GM19193 (cell line): Measurements from ENCODE around the gene AP2B1.
A peak's percentile ranks its signal among the peaks of the same experiment; 100 is the strongest.

Experiments used
- POLR2A ChIP-seq: IDR thresholded peaks from 4 replicates; pipeline ENCODE4 v1.6.1; 2011; ENCODE audit not compliant: insufficient read depth, insufficient read length; ENCODE audit errors: extremely low read depth

The AP2B1 gene

GRCh38 chr17:35587074-35587961 is at the start of gene AP2B1:
Gene AP2B1 (plus strand): TSS chr17:35587322. CDS start chr17:35594031, 6,709 bp downstream.
- TF ChIP-seq POLR2A: peak; percentile 73

DNA sequence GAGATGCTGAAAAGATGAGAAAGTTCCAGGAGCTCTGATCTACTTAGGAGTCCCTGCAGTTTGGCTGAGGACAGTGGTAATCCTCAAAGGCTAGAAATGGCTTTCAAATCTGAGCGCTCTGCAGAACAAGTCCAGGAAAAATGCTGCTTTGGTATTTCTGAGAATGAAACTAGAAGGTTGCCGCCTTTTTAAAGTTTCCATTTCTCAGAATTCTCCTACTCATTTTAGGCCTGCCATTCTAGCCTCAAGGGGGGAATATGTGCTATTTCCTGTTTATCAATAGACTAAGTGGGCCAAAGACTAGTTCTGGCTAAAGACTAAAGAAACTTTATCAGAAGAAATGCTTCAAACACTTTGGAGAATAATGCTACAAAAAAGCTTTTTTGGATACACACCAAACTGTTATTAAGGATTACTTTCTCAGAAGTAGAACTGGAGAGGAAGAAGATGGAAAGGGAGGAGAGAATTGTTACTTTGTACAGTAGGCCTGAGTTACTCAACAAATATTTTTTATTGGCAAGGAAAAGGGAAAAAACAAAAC is 49.5 kb upstream of the AP2B1 start, which contains the start of gene SLFN12L:
Gene SLFN12L (minus strand): TSS at position 78 of the 541 bp plus-strand sequence. CDS start 15,314 bp downstream, outside the sequence.
- TF ChIP-seq POLR2A: no peak

DNA sequence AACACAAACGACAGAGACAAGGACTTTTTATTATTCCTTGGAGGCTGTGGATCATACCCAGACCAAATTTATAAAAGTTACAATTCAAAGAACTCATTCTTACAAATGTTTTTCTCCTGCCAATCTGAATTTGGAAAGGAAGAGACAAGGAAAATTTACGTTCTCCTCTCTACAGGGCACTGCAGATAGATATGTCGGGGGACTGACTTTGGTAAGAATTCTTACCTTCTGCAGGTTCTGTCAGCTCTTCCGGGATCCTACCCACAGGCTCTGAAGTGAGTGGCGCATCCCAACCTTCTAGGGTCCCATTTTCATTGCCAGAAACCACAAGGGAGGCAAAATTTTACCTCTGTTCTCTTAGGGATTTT is 47.5 kb upstream of the AP2B1 start:
- no peak for TF ChIP-seq POLR2A

- TF ChIP-seq POLR2A: peak; percentile 47
Observed at GRCh38 chr17:35540589-35541404, 46.3 kb upstream of the AP2B1 start.

DNA sequence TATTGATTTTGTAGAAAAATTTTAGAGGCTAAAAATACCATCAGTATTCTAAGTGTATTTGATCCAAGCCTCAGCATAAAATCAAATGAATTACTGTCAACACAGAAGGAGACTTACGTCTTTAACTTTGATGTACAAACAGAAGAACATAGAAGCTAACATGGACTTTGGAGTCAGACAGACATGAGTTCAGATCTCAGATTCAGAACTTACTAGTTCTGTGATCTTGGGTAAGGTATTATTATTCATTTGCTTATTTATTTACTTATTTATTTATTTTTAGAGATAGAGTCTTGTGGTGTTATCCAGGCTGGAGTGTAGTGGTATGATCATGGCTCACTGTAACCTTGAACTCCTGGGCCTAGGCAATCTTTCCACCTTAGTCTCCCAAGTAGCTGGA is 45.7 kb upstream of the AP2B1 start:
- no peak for TF ChIP-seq POLR2A

- TF ChIP-seq POLR2A: no peak
Observed at GRCh38 chr17:35542990-35543389, 44.1 kb upstream of the AP2B1 start.

GRCh38 chr17:35543856-35544255 is 43.3 kb upstream of the AP2B1 start:
- TF ChIP-seq POLR2A: no peak

DNA sequence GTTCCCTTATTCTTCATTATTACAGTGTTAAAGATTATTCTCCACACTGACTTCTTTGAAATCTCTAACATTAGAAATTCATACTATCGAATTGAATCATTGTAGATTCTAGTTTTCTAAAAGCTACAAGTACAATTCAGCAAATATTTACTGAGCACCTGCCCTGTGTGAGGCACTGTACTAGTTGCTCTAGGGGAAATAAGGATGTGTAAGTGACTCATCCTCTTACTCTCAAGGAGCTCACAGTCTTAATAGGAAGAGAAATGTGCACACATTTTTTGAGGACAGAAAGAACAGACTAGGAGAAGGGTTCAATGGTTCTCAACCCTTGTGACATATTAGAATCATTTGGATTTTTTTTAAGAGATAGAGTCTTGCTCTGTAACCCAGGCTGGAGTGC is 42.0 kb upstream of the AP2B1 start:
- no peak for TF ChIP-seq POLR2A

DNA sequence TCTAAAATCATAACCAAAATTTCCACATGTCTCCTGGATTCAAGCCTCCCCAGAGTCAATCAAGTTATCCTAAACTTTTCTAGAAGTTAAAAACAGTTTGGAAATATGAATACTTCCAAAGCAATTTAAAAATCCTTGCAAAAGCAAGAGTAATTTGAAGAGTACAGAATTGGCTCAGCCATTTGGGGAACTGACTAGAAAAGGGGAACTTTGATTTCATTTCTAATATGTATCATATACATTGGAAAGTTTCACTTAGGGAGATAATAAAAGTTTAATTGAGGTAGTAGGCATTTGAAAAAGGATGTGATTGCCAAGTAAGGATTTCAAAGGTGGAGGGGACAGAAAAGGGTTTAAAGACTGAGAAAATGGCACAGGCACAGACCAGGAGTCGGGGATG is 40.6 kb upstream of the AP2B1 start:
- no peak for TF ChIP-seq POLR2A

- TF ChIP-seq POLR2A: no peak
Observed at GRCh38 chr17:35548208-35548810, 38.8 kb upstream of the AP2B1 start.

GRCh38 chr17:35548978-35549377 is 38.1 kb upstream of the AP2B1 start:
- TF ChIP-seq POLR2A: no peak

GRCh38 chr17:35553310-35553709 is 33.8 kb upstream of the AP2B1 start:
- no peak for TF ChIP-seq POLR2A

GRCh38 chr17:35554668-35555067 is 32.5 kb upstream of the AP2B1 start:
- TF ChIP-seq POLR2A: no peak

DNA sequence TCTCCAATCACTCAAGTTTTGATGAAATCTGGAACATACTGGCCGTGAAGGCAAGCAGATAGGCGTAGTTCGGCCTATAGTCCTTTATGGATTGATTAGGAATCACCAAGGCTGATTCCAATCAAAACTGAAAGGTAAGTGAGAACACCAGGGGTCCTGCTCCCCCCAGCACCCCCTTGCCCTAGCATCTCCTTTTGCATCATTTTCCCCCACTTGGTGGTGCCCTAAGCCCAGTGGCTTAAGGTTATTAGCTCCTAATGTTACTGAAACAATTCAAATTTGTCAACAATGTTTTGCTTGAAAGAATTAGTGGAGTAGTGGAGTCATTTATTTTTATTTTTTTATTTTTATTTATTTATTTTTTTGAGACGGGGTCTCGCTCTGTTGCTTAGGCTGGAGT is 31.4 kb upstream of the AP2B1 start:
- no peak for TF ChIP-seq POLR2A

GRCh38 chr17:35557353-35557752 is 29.8 kb upstream of the AP2B1 start:
- TF ChIP-seq POLR2A: no peak

GRCh38 chr17:35559495-35560210 is 27.5 kb upstream of the AP2B1 start:
- no peak for TF ChIP-seq POLR2A
